IMR-90 (cell line): ENCODE measurements around the gene HAAO. TPM values are rescaled to one million over a fixed set of nuclear protein-coding genes. Genes with fewer than 3 reads are reported as not detected.

ENCODE experiments used
- ATAC-seq: fragments of 200-7000 bp; cut with Tn5 transposase; 2 replicates; pipeline ENCODE4 v1.9.1; 2020; ENCODE audit warnings: low read depth, mild to moderate bottlenecking, moderate library complexity
- BruUV-seq: library from RNA; stranded (reverse); fragments of 400-500 nt; replicated peaks from 2 replicates; lab custom pipeline; 2021; lab: Mats Ljungman, UMichigan
- CTCF ChIA-PET: fragments of 300-600 bp; formaldehyde crosslinking; extraction: SDS; loops from one replicate; lab custom pipeline; 2021; ENCODE audit warnings: antibody characterized with exemption; lab: Yijun Ruan, JAX
- POLR2A ChIA-PET: fragments of 300-600 bp; sonication (Branson Sonifier 250); formaldehyde crosslinking; loops from one replicate; lab custom pipeline; 2022; ENCODE audit warnings: antibody characterized with exemption; ENCODE audit not compliant: unreplicated experiment; lab: Charles Lee
- DNase-seq: peaks from one replicate; pipeline ENCODE4 v3.0.0; 2013
- H2AFZ ChIP-seq: replicated peaks from 2 replicates; pipeline ENCODE3; 2013; ENCODE audit warnings: low read length, mild to moderate bottlenecking; ENCODE audit not compliant: poor library complexity
- H2AK5ac ChIP-seq: 2 replicates; pipeline ENCODE4 v1.6.1; 2013; ENCODE audit warnings: low read depth, low read length, inconsistent platforms
- H2AK9ac ChIP-seq: replicated peaks from 2 replicates; pipeline ENCODE3; 2013; ENCODE audit warnings: mild to moderate bottlenecking, low read depth, low read length, moderate library complexity; ENCODE audit not compliant: poor library complexity
- H2BK120ac ChIP-seq: 2 replicates; pipeline ENCODE4 v1.6.1; 2013; ENCODE audit warnings: low read depth, low read length, inconsistent platforms
- H2BK15ac ChIP-seq: 3 replicates; pipeline ENCODE4 v1.6.1; 2013; ENCODE audit warnings: low read depth, low read length, inconsistent platforms
- H2BK20ac ChIP-seq: 2 replicates; pipeline ENCODE4 v1.6.1; 2013; ENCODE audit warnings: low read depth, mild to moderate bottlenecking, inconsistent platforms, low read length, moderate library complexity
- H2BK5ac ChIP-seq: 2 replicates; pipeline ENCODE4 v1.6.1; 2013; ENCODE audit warnings: mild to moderate bottlenecking, low read depth, low read length, inconsistent platforms; ENCODE audit not compliant: poor library complexity, severe bottlenecking
- H3K14ac ChIP-seq: replicated peaks from 2 replicates; pipeline ENCODE4 v1.6.1; 2013; ENCODE audit warnings: low read depth, low read length, inconsistent platforms
- H3K18ac ChIP-seq: 2 replicates; pipeline ENCODE4 v1.6.1; 2013; ENCODE audit warnings: low read depth, low read length, control low read depth
- H3K23ac ChIP-seq: 2 replicates; pipeline ENCODE4 v1.6.1; 2013; ENCODE audit warnings: low read depth, low read length, inconsistent platforms
- H3K27ac ChIP-seq: 2 replicates; pipeline ENCODE4 v1.5.1; 2013; ENCODE audit warnings: mild to moderate bottlenecking, control low read depth, low read length; ENCODE audit not compliant: insufficient read depth
- H3K27me3 ChIP-seq: 2 replicates; pipeline ENCODE4 v1.6.1; 2013; ENCODE audit warnings: low read length; ENCODE audit not compliant: control insufficient read depth, insufficient read depth
- H3K36me3 ChIP-seq: 2 replicates; pipeline ENCODE4 v1.6.1; 2013; ENCODE audit warnings: low read length, mixed read lengths; ENCODE audit not compliant: control insufficient read depth, insufficient read depth
- H3K4ac ChIP-seq: 2 replicates; pipeline ENCODE4 v1.6.1; 2013; ENCODE audit warnings: low read depth, low read length, inconsistent platforms
- H3K4me1 ChIP-seq: 2 replicates; pipeline ENCODE4 v1.6.1; 2013; ENCODE audit warnings: low read length, mixed read lengths; ENCODE audit not compliant: control insufficient read depth, insufficient read depth
- H3K4me2 ChIP-seq: 2 replicates; pipeline ENCODE4 v1.6.1; 2013; ENCODE audit warnings: low read depth, mild to moderate bottlenecking, control low read depth, low read length, moderate library complexity
- H3K4me3 ChIP-seq: 2 replicates; pipeline ENCODE4 v1.5.1; 2013; ENCODE audit warnings: low read depth, mild to moderate bottlenecking, control low read depth, low read length, moderate library complexity; ENCODE audit not compliant: insufficient read depth
- H3K56ac ChIP-seq: 2 replicates; pipeline ENCODE4 v1.6.1; 2013; ENCODE audit warnings: low read length, inconsistent platforms; ENCODE audit not compliant: insufficient read depth; ENCODE audit errors: extremely low read depth
- H3K79me1 ChIP-seq, 2 experiments: 2 replicates each; pipeline ENCODE4 v1.6.1; 2013; ENCODE audit warnings: low read length in 2 of 2, inconsistent platforms in 1 of 2, low read depth in 1 of 2
- H3K9ac ChIP-seq: 2 replicates; pipeline ENCODE4 v1.6.1; 2013; ENCODE audit warnings: low read depth, low read length, control low read depth
- H3K9me1 ChIP-seq: 2 replicates; pipeline ENCODE4 v1.6.1; 2013; ENCODE audit warnings: low read length, inconsistent platforms; ENCODE audit not compliant: insufficient read depth
- H3K9me3 ChIP-seq: 2 replicates; pipeline ENCODE4 v1.6.1; 2013; ENCODE audit warnings: low read length; ENCODE audit not compliant: control insufficient read depth, insufficient read depth
- H4K20me1 ChIP-seq: 2 replicates; pipeline ENCODE4 v1.6.1; 2013; ENCODE audit warnings: low read length, inconsistent platforms; ENCODE audit not compliant: insufficient read depth
- H4K5ac ChIP-seq: 2 replicates; pipeline ENCODE4 v1.6.1; 2013; ENCODE audit warnings: mild to moderate bottlenecking, low read depth, low read length, control low read depth
- H4K8ac ChIP-seq, 2 experiments: 2 replicates each; pipeline ENCODE4 v1.6.1; 2013; ENCODE audit warnings: low read depth in 2 of 2, low read length in 2 of 2, control low read depth in 1 of 2, inconsistent platforms in 1 of 2
- H4K91ac ChIP-seq: 2 replicates; pipeline ENCODE4 v1.6.1; 2013; ENCODE audit warnings: low read depth, low read length, inconsistent platforms; ENCODE audit not compliant: insufficient read depth
- BHLHE40 ChIP-seq: fragments of 150-350 bp; IDR thresholded peaks from 2 replicates; pipeline ENCODE4 v1.6.1; 2016; ENCODE audit warnings: mild to moderate bottlenecking, low read depth, low read length
- CEBPB ChIP-seq: IDR thresholded peaks from 2 replicates; pipeline ENCODE4 v1.6.1; 2012; ENCODE audit warnings: low read depth, low read length, improper control_type of control experiment
- CHD1 ChIP-seq: IDR thresholded peaks from 2 replicates; pipeline ENCODE4 v1.6.1; 2012; ENCODE audit warnings: low read depth, low read length, improper control_type of control experiment
- FOS ChIP-seq: fragments of 150-350 bp; IDR thresholded peaks from 2 replicates; pipeline ENCODE4 v1.6.1; 2016; ENCODE audit warnings: low read depth, low read length
- MAFK ChIP-seq: IDR thresholded peaks from 2 replicates; pipeline ENCODE4 v1.6.1; 2012; ENCODE audit warnings: low read depth, low read length, improper control_type of control experiment
- MAZ ChIP-seq: IDR thresholded peaks from 2 replicates; pipeline ENCODE4 v1.6.1; 2012; ENCODE audit warnings: low read depth, mild to moderate bottlenecking, low read length, improper control_type of control experiment, moderate library complexity, borderline replicate concordance
- MXI1 ChIP-seq: IDR thresholded peaks from 2 replicates; pipeline ENCODE4 v1.6.1; 2012; ENCODE audit warnings: low read depth, mild to moderate bottlenecking, low read length, moderate library complexity, borderline replicate concordance
- NFE2L2 ChIP-seq: fragments of 150-350 bp; IDR thresholded peaks from 2 replicates; pipeline ENCODE4 v1.6.1; 2016; ENCODE audit warnings: low read depth, mild to moderate bottlenecking, low read length
- POLR2A ChIP-seq: IDR thresholded peaks from 2 replicates; pipeline ENCODE4 v1.6.1; 2012; ENCODE audit warnings: mild to moderate bottlenecking, low read depth, low read length
- RAD21 ChIP-seq: IDR thresholded peaks from 2 replicates; pipeline ENCODE4 v1.6.1; 2012; ENCODE audit warnings: low read length, improper control_type of control experiment
- RCOR1 ChIP-seq: IDR thresholded peaks from 2 replicates; pipeline ENCODE4 v1.6.1; 2012; ENCODE audit warnings: mild to moderate bottlenecking, low read length, improper control_type of control experiment; ENCODE audit not compliant: insufficient replicate concordance
- RFX5 ChIP-seq: IDR thresholded peaks from 2 replicates; pipeline ENCODE4 v1.8.0; 2012; ENCODE audit warnings: low read depth, mild to moderate bottlenecking, low read length, moderate library complexity
- SMC3 ChIP-seq: fragments of 150-350 bp; IDR thresholded peaks from 2 replicates; pipeline ENCODE4 v1.6.1; 2016; ENCODE audit warnings: low read depth, mild to moderate bottlenecking, antibody characterized with exemption, low read length, moderate library complexity
- WGBS, 2 experiments: methylation state at CpG; one replicate each; pipeline versions ENCODE4 v1.1.5 to v1.1.7; 2013; ENCODE audit warnings: missing lambda C conversion rate in 2 of 2; ENCODE audit not compliant: insufficient read length in 1 of 2; ENCODE audit errors: extremely low coverage in 2 of 2; 5-methylcytosine and 5-hydroxymethylcytosine counted together
- dilution Hi-C: fragments of 300-500 bp; cut with HindIII; formaldehyde crosslinking; loops from one replicate; pipeline ENCODE4 v1.14.3; 2018; ENCODE audit warnings: low sequenced_read_pairs; ENCODE audit not compliant: unreplicated experiment
- in situ Hi-C: fragments of 300-500 bp; cut with MboI; formaldehyde crosslinking; loops from 3 replicates; pipeline ENCODE4 v1.14.3; 2019; ENCODE audit warnings: low sequenced_read_pairs, inconsistent platforms, mixed read lengths
- intact Hi-C: fragments of 100-400 bp; cut with micrococcal nuclease; formaldehyde crosslinking; loops from 2 replicates; pipeline ENCODE4 v1.10.0; 2022
- polyA plus RNA-seq, 3 experiments: library from polyadenylated mRNA; depleted of rRNA; stranded (reverse); fragments of >200 nt; gene quantifications; 2 replicates each; pipeline ENCODE4 v1.2.3, GENCODE V29; 2012; ENCODE audit warnings: low replicate concordance in 1 of 3
- total RNA-seq: library from RNA; depleted of rRNA; stranded (reverse); fragments of >200 nt; gene quantifications from 2 replicates; pipeline ENCODE4 v1.2.3, GENCODE V29; 2012
- TF ChIP-seq, protein P1 (sequence below): fragments of 150-350 bp; IDR thresholded peaks from 2 replicates; pipeline ENCODE4 v1.6.1; 2017; ENCODE audit warnings: mild to moderate bottlenecking, antibody characterized with exemption, low read length, low read depth
- TF ChIP-seq, protein P2 (sequence below): fragments of 150-350 bp; IDR thresholded peaks from 2 replicates; pipeline ENCODE4 v1.6.1; 2016; ENCODE audit warnings: low read depth, mild to moderate bottlenecking, low read length, moderate library complexity, borderline replicate concordance
- TF ChIP-seq, protein P3 (sequence below): conservative IDR thresholded peaks from 2 replicates; pipeline ENCODE4 v1.5.1; 2012; ENCODE audit warnings: mild to moderate bottlenecking, low read depth, low read length, improper control_type of control experiment

The HAAO gene
- total and polyA plus RNA-seq, 2 of the 4 experiments (the other 2 are of a cell fraction): 0.05 to 0.18 TPM

DNA sequence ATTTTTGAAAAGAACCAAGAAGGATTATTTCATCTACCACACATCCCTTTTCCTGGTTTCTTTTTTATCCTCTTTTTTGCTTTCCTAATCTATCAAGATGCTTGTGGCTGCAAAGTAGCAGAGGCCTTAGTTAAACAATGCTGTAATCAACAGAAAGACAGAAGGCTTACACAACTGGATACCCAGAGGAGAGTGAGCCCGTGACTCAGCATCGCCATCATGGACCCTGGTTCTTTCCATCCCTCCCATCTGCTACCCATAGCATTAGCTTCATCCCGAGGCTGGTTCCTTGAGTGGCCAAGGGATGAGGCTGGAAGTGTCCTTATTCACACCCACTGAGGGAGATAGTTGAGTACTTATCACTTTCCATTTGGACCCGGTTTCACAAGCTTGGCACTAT is 7.5 kb upstream of the HAAO start:
- Histone ChIP-seq H2BK15ac (no peak overlapping the region), H3K4me2 (no peak overlapping the region), H3K9me3 (peaks cover 6% of the 10 kb centered on the region), H3K36me3 (no peaks in the 10 kb centered on the region), H3K14ac (no peak overlapping the region), H4K5ac (peak overlapping the region; percentile 0; the same call in 1 of the 2 replicates), H3K27me3 (peaks cover 3% of the 10 kb centered on the region; the same call in 1 of the 2 replicates), H3K18ac (peak overlapping the region; percentile 0; the same call in 1 of the 2 replicates), H4K91ac (no peak overlapping the region), H3K4me1 (peaks cover 16% of the 10 kb centered on the region), H2AK5ac (peak overlapping the region; percentile 11; the same call in 1 of the 2 replicates), H2AK9ac (no peak overlapping the region), H2AFZ (no peak overlapping the region), H3K9ac (no peak overlapping the region), H4K8ac (no peak overlapping the region), H2BK120ac (no peak overlapping the region), H3K23ac (no peak overlapping the region), H3K9me1 (no peaks in the 10 kb centered on the region), H3K4ac (no peak overlapping the region), H4K20me1 (no peaks in the 10 kb centered on the region), H3K56ac (no peak overlapping the region), H2BK20ac (no peak overlapping the region), H3K4me3 (no peak overlapping the region), H2BK5ac (no peak overlapping the region), H3K27ac (peak overlapping the region; percentile 10; the same call in 1 of the 2 replicates), H3K79me1 (no peaks in the 10 kb centered on the region)
- no CpG with 5 or more reads among the region's 4 CpGs for WGBS, 2 experiments
- BruUV-seq: no TSS peak
- CTCF ChIA-PET: no interaction called here
- dilution Hi-C loops: no loop called here
- TF ChIP-seq NFE2L2 (peak; percentile 40; the same call in 1 of the 2 replicates), FOS (no peak), MAFK (no peak), MAZ (no peak), CEBPB (0 out of 2 replicates have a peak, but pooled peaks have one; percentile 22), CHD1 (no peak), MXI1 (no peak), RCOR1 (no peak), SMC3 (no peak), POLR2A (no peak), RFX5 (no peak), BHLHE40 (no peak), RAD21 (no peak)
- TF ChIP-seq, protein P1, sequence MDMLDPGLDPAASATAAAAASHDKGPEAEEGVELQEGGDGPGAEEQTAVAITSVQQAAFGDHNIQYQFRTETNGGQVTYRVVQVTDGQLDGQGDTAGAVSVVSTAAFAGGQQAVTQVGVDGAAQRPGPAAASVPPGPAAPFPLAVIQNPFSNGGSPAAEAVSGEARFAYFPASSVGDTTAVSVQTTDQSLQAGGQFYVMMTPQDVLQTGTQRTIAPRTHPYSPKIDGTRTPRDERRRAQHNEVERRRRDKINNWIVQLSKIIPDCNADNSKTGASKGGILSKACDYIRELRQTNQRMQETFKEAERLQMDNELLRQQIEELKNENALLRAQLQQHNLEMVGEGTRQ: no peak
- TF ChIP-seq, protein P2, sequence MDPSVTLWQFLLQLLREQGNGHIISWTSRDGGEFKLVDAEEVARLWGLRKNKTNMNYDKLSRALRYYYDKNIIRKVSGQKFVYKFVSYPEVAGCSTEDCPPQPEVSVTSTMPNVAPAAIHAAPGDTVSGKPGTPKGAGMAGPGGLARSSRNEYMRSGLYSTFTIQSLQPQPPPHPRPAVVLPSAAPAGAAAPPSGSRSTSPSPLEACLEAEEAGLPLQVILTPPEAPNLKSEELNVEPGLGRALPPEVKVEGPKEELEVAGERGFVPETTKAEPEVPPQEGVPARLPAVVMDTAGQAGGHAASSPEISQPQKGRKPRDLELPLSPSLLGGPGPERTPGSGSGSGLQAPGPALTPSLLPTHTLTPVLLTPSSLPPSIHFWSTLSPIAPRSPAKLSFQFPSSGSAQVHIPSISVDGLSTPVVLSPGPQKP: no peak
- TF ChIP-seq, protein P3, sequence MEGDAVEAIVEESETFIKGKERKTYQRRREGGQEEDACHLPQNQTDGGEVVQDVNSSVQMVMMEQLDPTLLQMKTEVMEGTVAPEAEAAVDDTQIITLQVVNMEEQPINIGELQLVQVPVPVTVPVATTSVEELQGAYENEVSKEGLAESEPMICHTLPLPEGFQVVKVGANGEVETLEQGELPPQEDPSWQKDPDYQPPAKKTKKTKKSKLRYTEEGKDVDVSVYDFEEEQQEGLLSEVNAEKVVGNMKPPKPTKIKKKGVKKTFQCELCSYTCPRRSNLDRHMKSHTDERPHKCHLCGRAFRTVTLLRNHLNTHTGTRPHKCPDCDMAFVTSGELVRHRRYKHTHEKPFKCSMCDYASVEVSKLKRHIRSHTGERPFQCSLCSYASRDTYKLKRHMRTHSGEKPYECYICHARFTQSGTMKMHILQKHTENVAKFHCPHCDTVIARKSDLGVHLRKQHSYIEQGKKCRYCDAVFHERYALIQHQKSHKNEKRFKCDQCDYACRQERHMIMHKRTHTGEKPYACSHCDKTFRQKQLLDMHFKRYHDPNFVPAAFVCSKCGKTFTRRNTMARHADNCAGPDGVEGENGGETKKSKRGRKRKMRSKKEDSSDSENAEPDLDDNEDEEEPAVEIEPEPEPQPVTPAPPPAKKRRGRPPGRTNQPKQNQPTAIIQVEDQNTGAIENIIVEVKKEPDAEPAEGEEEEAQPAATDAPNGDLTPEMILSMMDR: no peak
- intact Hi-C loops: loop anchor here (5.0 kb wide), 1 partner anchor 93 kb away; no protein-coding TSS in a partner anchor
- POLR2A ChIA-PET: interaction anchor here (1.7 kb wide), 1 partner anchor 10 kb away, joined by 4 read pairs; no protein-coding TSS in a partner anchor
- peak; percentile 54 for DNase-seq
- ATAC-seq: no peak
- in situ Hi-C loops: no loop called here
